Endothelial cell of umbilical vein (primary cell): ENCODE results near the gene MAP4K4. TPM values are rescaled to one million over a fixed set of nuclear protein-coding genes. Genes with fewer than 3 reads are reported as not detected.

ENCODE experiments used
- BruUV-seq: library from RNA; stranded (reverse); fragments of 400-500 nt; replicated peaks from 2 replicates; lab custom pipeline; 2021; lab: Mats Ljungman, UMichigan
- CTCF ChIA-PET: fragments of 300-600, 350-600 bp; sonication (Branson Sonifier 250); formaldehyde crosslinking; loops from one replicate; lab custom pipeline; 2021; ENCODE audit warnings: antibody characterized with exemption, inconsistent platforms; lab: Charles Lee
- POLR2A ChIA-PET: fragments of 300-600, 350-600 bp; sonication (Branson Sonifier 250); formaldehyde crosslinking; loops from one replicate; lab custom pipeline; 2021; ENCODE audit warnings: antibody characterized with exemption, inconsistent platforms; lab: Charles Lee
- DNase-seq: peaks from one replicate; pipeline ENCODE4 v3.0.0-alpha.2; 2011; ENCODE audit warnings: low read depth, low spot score
- FAIRE-seq: peaks from 2 replicates; lab custom pipeline; 2011; peaks lifted over from hg19 to GRCh38; lab: Jason Lieb, UNC
- H2AFZ ChIP-seq: 2 replicates; pipeline ENCODE4 v1.6.0; 2012; ENCODE audit warnings: low read depth, low read length, control low read depth, inconsistent platforms
- H3K27ac ChIP-seq: 2 replicates; pipeline ENCODE4 v1.5.1; 2011; ENCODE audit warnings: low read depth, mild to moderate bottlenecking, control low read depth, low read length, moderate library complexity; ENCODE audit not compliant: insufficient read depth
- H3K27me3 ChIP-seq, 2 experiments: 2 replicates each; pipeline versions ENCODE4 v1.6.0 to v1.6.1; 2011; ENCODE audit warnings: low read length in 2 of 2, mixed read lengths in 1 of 2; ENCODE audit not compliant: control insufficient read depth in 2 of 2, insufficient read depth in 2 of 2
- H3K36me3 ChIP-seq, 2 experiments: 2 replicates in 1 of 2; 3 replicates in 1 of 2; pipeline ENCODE4 v1.5.1; 2011; ENCODE audit warnings: low read length in 2 of 2, mild to moderate bottlenecking in 1 of 2, moderate library complexity in 1 of 2; ENCODE audit not compliant: control insufficient read depth in 2 of 2, insufficient read depth in 2 of 2; ENCODE audit errors: extremely low read depth in 1 of 2
- H3K4me1 ChIP-seq: 3 replicates; pipeline ENCODE4 v1.5.1; 2011; ENCODE audit warnings: mild to moderate bottlenecking, low read length; ENCODE audit not compliant: control insufficient read depth, insufficient read depth; ENCODE audit errors: extremely low read depth
- H3K4me2 ChIP-seq: 2 replicates; pipeline ENCODE4 v1.6.1; 2011; ENCODE audit warnings: low read length, control low read depth, mixed read lengths; ENCODE audit not compliant: insufficient read depth
- H3K4me3 ChIP-seq, 3 experiments: fragments of 200-600 bp in 1 of 3; sonication (generic), shearing (Covaris generic) in 1 of 3; replicated peaks in 1 of 3; 2 replicates each; pipeline ENCODE4 v1.5.1; 2011 to 2016; ENCODE audit warnings: control low read depth in 3 of 3, low read length in 3 of 3, mild to moderate bottlenecking in 2 of 3, inconsistent platforms in 1 of 3, low read depth in 1 of 3, moderate library complexity in 1 of 3; ENCODE audit not compliant: insufficient read depth in 1 of 3
- H3K79me2 ChIP-seq: 2 replicates; pipeline ENCODE4 v1.6.0; 2012; ENCODE audit warnings: low read length, inconsistent platforms; ENCODE audit not compliant: control insufficient read depth, insufficient read depth
- H3K9ac ChIP-seq: replicated peaks from 2 replicates; pipeline ENCODE3; 2011; ENCODE audit warnings: low read length, control low read depth; ENCODE audit not compliant: insufficient read depth; ENCODE audit errors: extremely low read depth
- H3K9me1 ChIP-seq: replicated peaks from 3 replicates; pipeline ENCODE4 v1.6.0; 2011; ENCODE audit warnings: mild to moderate bottlenecking, low read length; ENCODE audit not compliant: control insufficient read depth, insufficient read depth; ENCODE audit errors: extremely low read depth
- H3K9me3 ChIP-seq: replicated peaks from 2 replicates; pipeline ENCODE4 v1.5.1; 2012; ENCODE audit warnings: low read length, inconsistent platforms; ENCODE audit not compliant: control insufficient read depth, insufficient read depth
- H4K20me1 ChIP-seq: replicated peaks from 2 replicates; pipeline ENCODE3; 2011; ENCODE audit warnings: mild to moderate bottlenecking, low read length; ENCODE audit not compliant: control insufficient read depth, insufficient read depth; ENCODE audit errors: extremely low read depth
- CTCF ChIP-seq, 2 donors: IDR thresholded peaks; 1 replicate in 1 of 2; 2 replicates in 1 of 2; pipeline ENCODE4 v1.5.1; 2011; ENCODE audit warnings: low read length in 2 of 2, mild to moderate bottlenecking in 2 of 2, moderate library complexity in 2 of 2, control low read depth in 1 of 2, inconsistent platforms in 1 of 2, low read depth in 1 of 2; ENCODE audit not compliant: insufficient read depth in 1 of 2; ENCODE audit errors: extremely low read depth in 1 of 2
- EZH2 ChIP-seq: IDR thresholded peaks from 2 replicates; pipeline ENCODE4 v1.6.1; 2012; ENCODE audit warnings: borderline replicate concordance, low read depth, mild to moderate bottlenecking, moderate library complexity, low read length, inconsistent platforms; ENCODE audit not compliant: severe bottlenecking
- FOS ChIP-seq: IDR thresholded peaks from 2 replicates; pipeline ENCODE4 v1.6.1; 2011; ENCODE audit warnings: mild to moderate bottlenecking, low read length, moderate library complexity, borderline replicate concordance; ENCODE audit not compliant: insufficient read depth
- GATA2 ChIP-seq: IDR thresholded peaks from 2 replicates; pipeline ENCODE4 v1.7.0; 2011; ENCODE audit warnings: low read depth, mild to moderate bottlenecking, moderate library complexity, mixed read lengths, low read length; ENCODE audit not compliant: insufficient read length, insufficient read depth
- JUN ChIP-seq: IDR thresholded peaks from 2 replicates; pipeline ENCODE4 v1.6.1; 2011; ENCODE audit warnings: borderline replicate concordance, low read depth; ENCODE audit not compliant: insufficient read length, insufficient read depth
- MAX ChIP-seq: IDR thresholded peaks from 2 replicates; pipeline ENCODE4 v1.6.1; 2011; ENCODE audit not compliant: insufficient read depth, insufficient read length
- MYC ChIP-seq: IDR thresholded peaks from one replicate; pipeline ENCODE4 v1.6.1; 2011; ENCODE audit warnings: mild to moderate bottlenecking, low read depth, low read length
- POLR2A ChIP-seq: IDR thresholded peaks from 2 replicates; pipeline ENCODE4 v1.6.1; 2012; ENCODE audit warnings: low read depth, mild to moderate bottlenecking, control low read depth, low read length
- POLR2AphosphoS5 ChIP-seq: IDR thresholded peaks from 2 replicates; pipeline ENCODE4 v1.6.1; 2012; ENCODE audit warnings: low read depth, mild to moderate bottlenecking, control low read depth, low read length, moderate library complexity; ENCODE audit not compliant: insufficient read depth
- dilution Hi-C: fragments of 300-500 bp; cut with MboI; formaldehyde crosslinking; loops from one replicate; pipeline ENCODE4 v1.15.0; 2019; ENCODE audit warnings: low sequenced_read_pairs; ENCODE audit not compliant: extremely low pct_ligation_motif_present
- intact Hi-C: fragments of 100-400 bp; cut with micrococcal nuclease; formaldehyde crosslinking; loops from one replicate; pipeline ENCODE4 v1.10.0; 2022
- polyA plus RNA-seq, 4 experiments: library from polyadenylated mRNA; depleted of rRNA in 3 of 4; stranded (reverse) in 3 of 4; unstranded in 1 of 4; fragments of >200 nt; gene quantifications; 2 replicates each; pipeline versions ENCODE4 v1.2.1 to v1.2.3, GENCODE V29; 2011 to 2012; ENCODE audit warnings: missing spikeins in 1 of 4
- total RNA-seq: library from RNA; stranded (reverse); gene quantifications from 2 replicates; pipeline ENCODE4 v1.2.3, GENCODE V29; 2021

MAP4K4 gene
- total and polyA plus RNA-seq, 2 donors (not counting 3 experiments of a cell fraction or from before 2014, with no cell fraction given), result 79.4 to 269 TPM

- no peaks in the 10 kb centered on the region for H3K9me3 ChIP-seq
- peaks cover 28% of the 10 kb centered on the region for H4K20me1 ChIP-seq
- intact Hi-C loops, result no loop called here
- no peak overlapping the region for H3K27ac ChIP-seq
- peaks cover 0 to 5% of the 10 kb centered on the region in 2 experiments for H3K36me3 ChIP-seq
- H3K27me3 ChIP-seq, result no peaks in the 10 kb centered on the region
- dilution Hi-C loops, result no loop called here
- no peak overlapping the region for H3K4me2 ChIP-seq
- CTCF ChIA-PET, result no interaction called here
- POLR2A ChIA-PET, result no interaction called here
- H3K79me2 ChIP-seq, result peaks cover 99% of the 10 kb centered on the region
- no TSS peak for BruUV-seq
- no peak overlapping the region for H2AFZ ChIP-seq
- H3K9me1 ChIP-seq, result no peaks in the 10 kb centered on the region
- FAIRE-seq (no peak), DNase-seq (no peak)
- no peak overlapping the region for H3K9ac ChIP-seq
- TF ChIP-seq EZH2, result no peak
- no peak for TF ChIP-seq MAX
- TF ChIP-seq MYC, result no peak
- no peak for TF ChIP-seq FOS
- no peak for TF ChIP-seq CTCF (IDR thresholded peaks at IDR 0.05; ENCODE audit: extremely low read depth in 1 of 2, insufficient read depth in 1 of 2, low read depth in 1 of 2, low read length in 2 of 2)
- TF ChIP-seq GATA2, result no peak
- TF ChIP-seq POLR2AphosphoS5, result no peak
- TF ChIP-seq POLR2A, result no peak
- no peak for TF ChIP-seq JUN
- H3K4me3 ChIP-seq, result no peak overlapping the region
- H3K4me1 ChIP-seq, result peaks cover 12% of the 10 kb centered on the region
These were observed 93.3 kb downstream of the MAP4K4 start for GRCh38 chr2:101790857-101791256.
